Choroid plexus epithelial cell (primary cell): Measurements from ENCODE around the gene NLRP11.

Experiments
- DNase-seq: peaks from one replicate; pipeline ENCODE4 v3.0.0-alpha.2; 2010; ENCODE audit warnings: low read depth
- H3K4me3 ChIP-seq: 2 replicates; pipeline ENCODE4 v1.5.1; 2011; ENCODE audit warnings: low read depth, mild to moderate bottlenecking, control low read depth, low read length, moderate library complexity
- CTCF ChIP-seq: conservative IDR thresholded peaks from 2 replicates; pipeline ENCODE4 v1.5.1; 2011; ENCODE audit warnings: low read depth, mild to moderate bottlenecking, control low read depth, inconsistent platforms, low read length, moderate library complexity

The NLRP11 gene

GRCh38 chr19:55830656-55831055 lies 1.1 kb downstream of the NLRP11 start:
- H3K4me3 ChIP-seq: no peak overlapping the region
- no peak for DNase-seq
- TF ChIP-seq CTCF: no peak

DNA sequence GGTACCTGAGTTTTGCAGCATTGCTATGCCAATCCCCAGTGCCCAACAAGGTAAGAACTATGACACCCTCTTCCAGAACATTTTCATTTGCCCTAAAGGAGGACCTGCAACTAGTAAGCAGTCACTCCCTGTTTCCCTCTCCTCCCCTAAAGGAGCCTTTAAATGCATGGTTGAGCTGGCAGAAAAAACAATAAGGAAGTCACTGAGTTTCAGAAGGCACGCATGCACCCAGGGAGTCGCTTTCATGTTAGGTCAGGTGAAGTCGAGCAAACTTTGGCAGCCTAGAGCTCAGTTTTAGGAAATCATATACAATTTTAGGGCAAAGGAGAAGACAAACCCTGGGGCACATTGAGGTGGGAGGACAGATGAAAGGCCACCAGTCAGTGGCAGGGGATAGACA lies 11.8 kb downstream of the NLRP11 start:
- H3K4me3 ChIP-seq: no peak overlapping the region
- no peak for DNase-seq
- no peak for TF ChIP-seq CTCF

DNA sequence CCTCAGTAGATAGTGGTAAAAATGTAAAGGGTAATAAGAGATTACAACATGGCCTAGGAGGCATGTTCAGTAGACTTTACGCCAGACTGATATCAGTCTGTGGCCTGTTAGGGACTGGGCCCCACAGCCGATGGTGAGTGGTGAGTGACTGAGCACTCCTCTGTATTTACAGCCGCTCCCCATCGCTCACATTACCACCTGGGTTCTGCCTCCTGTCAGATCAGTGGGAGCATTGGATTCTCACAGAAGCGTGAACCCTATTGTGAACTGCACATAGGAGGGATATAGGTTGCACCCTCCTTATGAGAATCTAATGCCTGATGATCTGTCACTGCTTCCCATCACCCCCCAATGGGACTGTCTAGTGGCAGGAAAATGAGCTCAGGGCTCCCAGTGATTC lies 17.9 kb downstream of the NLRP11 start:
- no peak for DNase-seq
- no peak overlapping the region for H3K4me3 ChIP-seq
- TF ChIP-seq CTCF: no peak

DNA sequence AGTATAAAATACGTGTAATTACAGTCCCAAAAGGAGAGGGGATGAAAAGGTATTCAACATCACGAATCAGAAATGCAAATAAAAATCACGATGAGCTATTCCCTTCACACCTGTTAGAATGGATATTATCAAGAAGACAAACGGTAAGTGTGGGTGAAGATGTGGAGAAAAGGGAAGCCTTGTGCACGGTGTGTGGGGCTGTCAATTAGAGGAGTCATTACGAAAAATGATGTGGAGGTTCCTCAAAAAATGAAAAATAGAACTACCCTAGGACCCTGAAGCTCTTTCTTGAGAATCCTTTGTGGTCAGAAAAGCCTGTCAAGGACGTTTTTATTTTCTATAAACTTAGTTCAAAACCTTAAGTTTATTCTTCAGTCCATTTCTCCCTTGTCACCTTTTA lies 19.4 kb downstream of the NLRP11 start:
- TF ChIP-seq CTCF: no peak
- H3K4me3 ChIP-seq: no peak overlapping the region
- DNase-seq: no peak

GRCh38 chr19:55811340-55811739 lies 20.5 kb downstream of the NLRP11 start:
- DNase-seq: no peak
- no peak overlapping the region for H3K4me3 ChIP-seq
- TF ChIP-seq CTCF: no peak

DNA sequence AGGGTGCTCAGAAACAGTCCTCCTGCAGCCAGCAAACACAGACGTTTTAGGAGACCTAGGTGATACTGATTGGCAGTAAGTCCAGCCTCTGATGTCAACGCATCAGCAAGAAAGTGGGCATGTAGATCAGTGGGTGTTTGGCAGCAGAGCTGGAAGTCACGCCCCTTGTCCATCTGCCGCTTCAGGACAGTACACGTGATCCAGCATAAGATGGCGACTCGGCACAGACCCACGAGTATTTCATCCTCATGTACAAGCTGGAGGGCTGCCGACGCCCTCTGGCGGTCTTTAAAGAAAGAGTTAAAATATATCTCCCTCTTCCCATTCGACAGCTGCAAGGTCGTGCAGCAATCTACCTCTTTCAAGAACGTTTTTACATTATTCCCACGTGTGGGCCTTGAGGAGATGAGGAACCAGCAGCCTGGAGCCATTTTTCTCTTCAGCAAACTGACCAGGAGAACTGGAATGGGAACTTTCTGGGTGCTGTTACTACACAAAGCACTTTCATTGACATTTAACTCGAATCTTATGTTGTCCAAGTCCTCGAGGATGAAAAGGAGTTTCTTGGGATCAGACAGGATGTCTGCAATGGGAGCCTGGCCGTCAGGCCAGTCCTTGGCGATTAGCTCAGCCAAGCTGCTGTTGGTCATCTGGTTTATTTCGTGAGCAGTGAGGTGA lies 22.3 kb downstream of the NLRP11 start:
- peak; percentile 58 for DNase-seq
- TF ChIP-seq CTCF: peak; percentile 43
- no peak overlapping the region for H3K4me3 ChIP-seq

- DNase-seq: no peak
- no peak for TF ChIP-seq CTCF
- no peak overlapping the region for H3K4me3 ChIP-seq
Measured at GRCh38 chr19:55802281-55802680, 29.5 kb downstream of the NLRP11 start.
